Cerebellar nuclear complex (tissue), 1 donor: ENCODE results near the gene TSNAXIP1.

Experiments used
- DNase-seq, 2 experiments: peaks; one replicate each; lab custom pipeline; 2025; lab: John Stamatoyannopoulos, UW

Gene TSNAXIP1

DNA sequence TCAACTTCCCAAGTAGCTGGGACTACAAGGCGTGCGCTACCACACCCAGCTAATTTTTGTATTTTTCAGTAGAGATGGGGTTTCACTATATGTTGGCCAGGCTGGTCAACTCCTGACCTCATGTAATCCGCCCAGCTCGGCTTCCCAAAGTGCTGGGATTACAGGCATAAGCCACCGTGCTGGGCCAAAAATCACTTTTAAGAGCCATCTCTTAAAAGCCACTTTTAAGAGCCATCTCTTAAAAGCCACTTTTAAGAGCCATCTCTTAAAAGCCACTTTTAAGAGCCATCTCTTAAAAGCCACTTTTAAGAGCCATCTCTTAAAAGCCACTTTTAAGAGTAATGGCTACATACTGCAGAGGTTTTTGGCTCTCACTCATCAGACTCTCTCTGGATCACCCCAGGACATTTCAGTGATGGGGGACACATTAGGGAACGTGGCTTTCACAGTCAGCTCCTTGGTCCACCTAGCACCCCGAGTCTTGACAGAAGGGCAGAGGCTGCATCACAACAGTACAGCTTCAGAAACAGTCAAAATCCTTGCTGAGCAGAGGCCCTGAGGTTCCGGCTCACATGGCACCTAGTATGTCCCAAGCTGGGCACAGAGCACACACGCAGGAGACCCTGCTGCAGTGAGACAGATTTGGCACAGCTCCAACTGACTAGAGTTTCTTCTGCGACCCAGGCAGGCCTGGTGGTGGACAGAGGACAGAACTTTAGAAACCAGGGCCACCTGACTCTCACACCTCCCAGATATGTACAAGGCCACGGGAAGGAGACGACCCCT, 23.9 kb upstream of the TSNAXIP1 start:
- no peak for DNase-seq

DNA sequence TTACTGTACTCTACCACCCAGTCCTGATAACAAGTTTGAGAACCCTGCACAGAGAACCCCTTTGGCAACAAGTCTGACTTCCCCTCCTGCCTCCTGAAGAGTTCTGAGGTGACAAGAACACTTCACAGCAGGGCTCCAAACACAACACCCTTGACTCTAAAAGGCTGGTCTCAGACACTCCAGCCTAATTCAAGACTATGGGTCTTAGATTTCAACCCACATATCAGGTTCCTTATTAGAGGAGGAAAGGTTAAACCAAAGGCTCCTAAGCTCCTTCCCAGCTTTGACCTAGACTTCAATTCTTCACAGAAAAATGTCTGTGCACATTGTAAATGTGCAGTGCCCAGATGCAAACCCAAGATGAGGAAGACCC, 23.4 kb upstream of the TSNAXIP1 start:
- no peak for DNase-seq

DNA sequence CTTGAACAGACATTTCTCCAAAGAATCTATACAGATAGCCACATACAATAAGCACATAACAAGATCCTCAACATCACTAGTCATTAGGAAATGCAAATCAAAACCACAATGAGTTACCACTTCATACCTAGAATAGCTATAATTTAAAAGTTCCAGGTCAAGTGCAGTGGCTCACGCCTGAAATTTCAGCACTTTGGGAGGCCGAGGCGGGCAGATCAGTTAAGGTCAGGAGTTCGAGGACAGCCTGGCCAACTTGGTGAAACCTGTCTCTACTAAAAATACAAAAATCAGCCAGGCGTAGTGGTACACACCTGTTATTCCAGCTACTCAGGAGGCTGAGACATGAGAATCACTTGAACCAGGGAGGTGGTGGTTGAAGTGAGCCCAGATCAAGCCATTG, 20.2 kb upstream of the TSNAXIP1 start:
- DNase-seq: no peak

DNA sequence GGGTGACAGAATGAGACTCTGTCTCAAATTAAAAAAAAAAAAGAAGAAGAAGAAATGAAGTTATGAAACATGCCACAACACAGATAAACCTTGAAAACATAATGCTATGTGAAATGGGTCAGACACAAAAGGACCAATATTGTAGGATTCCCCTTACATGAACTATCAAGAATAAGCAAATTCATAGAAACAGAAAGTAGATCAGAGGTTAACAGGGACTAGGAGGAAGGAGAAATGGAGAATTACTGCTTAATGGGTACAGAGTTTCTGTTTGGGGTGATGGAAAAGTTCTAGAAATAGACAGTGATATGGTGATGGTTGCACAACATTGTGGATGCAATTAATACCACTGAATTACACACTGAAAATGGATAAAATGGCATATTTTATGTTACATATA, 16.6 kb upstream of the TSNAXIP1 start:
- DNase-seq: no peak

DNA sequence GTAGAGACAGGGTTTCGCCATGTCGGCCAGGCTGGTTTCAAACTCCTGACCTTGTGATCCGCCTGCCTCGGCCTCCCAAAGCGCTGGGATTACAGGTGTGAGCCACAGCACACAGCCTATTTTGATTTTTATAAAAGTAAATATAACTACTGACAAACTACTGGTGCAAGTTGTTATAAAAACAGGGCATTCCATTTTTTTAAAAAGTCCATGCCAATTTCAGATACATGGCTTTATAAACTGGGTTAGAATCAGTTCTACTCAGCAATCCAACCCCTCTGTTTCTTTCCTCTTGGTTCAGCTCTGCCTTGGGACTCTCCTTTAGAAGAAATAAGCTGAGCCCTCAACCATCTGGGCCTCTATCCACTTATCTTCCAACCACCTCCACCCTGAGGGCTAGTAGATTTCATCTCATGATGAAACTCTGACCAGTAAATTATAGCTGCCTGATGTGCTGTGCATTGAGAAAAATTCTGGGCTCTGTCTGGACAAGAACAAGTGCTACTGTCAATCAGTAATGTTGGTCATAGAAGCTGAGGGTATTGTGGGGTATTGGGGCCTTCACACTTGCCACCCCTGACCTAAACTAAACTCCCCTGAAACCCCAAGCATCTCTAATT, 10.5 kb upstream of the TSNAXIP1 start:
- DNase-seq: no peak

DNA sequence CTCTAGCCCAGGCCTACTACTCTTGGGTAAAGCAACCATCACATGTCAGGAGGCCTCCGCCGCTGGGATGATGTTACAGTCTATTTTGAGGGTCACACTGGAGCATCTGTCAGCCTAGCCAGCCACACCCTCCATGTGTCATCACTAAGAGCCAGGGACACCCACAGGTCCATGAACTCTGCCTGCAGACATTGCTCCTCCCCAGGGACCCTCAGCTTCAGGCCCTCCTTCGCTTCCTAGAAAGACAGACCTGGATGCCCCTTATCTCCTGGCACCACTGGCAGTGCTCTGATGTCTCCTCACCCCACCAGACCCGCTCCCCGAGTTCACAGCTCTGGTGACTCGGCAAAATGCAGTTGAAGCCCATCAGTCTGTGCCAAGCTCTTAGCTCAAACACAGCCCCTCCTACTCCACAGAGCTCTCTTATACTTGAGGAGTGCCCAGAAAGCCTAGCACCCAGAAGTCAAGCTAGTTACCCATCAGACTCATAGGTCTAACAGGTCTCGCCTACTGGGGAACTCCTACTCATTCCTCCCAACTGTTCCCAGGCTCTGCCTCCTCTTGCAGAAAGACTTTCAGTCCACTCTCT, 6.3 kb upstream of the TSNAXIP1 start:
- DNase-seq: no peak

DNA sequence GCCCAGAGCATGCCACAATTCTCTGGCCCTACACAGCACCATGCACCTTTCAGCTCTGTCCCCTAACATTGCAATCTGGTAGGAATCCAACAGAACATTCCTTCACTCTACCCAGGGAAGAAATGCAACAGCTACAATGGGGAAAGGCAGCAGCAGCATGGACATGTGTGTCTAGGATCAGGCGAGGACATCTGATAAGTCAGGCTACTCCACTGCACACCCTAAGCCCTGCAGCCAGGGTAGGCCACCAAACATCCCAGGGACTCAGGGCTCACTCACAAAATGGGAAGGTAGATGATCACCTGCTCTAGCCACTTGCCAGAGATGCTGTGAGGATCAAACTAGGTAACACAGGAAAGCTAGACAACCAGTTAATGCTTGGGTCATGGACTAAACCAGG, 5.4 kb upstream of the TSNAXIP1 start:
- no peak for DNase-seq

DNA sequence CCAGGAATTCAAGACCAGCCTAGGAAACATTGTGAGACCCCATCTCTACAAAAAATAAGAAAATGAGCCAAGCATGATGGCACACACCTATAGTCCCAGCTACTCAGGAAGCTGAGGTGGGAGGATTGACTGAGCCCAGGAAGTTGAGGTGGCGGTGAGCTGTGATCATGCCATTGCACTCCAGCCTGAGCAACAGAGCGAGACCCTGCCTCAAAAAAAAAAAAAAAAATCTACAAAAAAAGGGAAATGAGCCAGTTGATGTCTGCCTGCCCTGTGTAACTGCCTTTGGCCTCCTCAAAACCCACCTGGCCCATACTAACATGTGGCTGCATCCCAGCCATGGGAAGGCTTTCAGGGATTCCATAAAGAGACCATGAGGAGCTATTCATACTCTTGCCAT, 4.8 kb upstream of the TSNAXIP1 start:
- no peak for DNase-seq

DNA sequence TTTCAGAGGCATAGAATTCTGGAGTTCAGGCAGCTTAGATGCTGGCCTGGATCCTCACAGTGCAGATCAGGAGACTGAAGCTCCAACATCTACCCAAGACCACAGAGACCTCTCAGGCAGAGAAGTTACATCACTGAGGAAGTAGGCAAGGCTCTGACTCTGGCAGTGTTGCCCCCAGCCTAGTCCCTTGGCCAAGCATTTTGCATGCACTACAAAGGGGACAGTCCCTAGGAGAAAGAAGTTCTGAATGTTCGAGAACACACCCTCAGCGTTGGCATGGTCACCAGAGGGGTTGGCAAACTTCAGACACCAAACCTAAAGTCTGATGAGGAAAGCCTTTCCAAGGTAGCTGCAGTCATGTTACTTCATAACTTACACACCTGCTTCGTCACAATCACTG, 2.8 kb upstream of the TSNAXIP1 start:
- no peak for DNase-seq

DNA sequence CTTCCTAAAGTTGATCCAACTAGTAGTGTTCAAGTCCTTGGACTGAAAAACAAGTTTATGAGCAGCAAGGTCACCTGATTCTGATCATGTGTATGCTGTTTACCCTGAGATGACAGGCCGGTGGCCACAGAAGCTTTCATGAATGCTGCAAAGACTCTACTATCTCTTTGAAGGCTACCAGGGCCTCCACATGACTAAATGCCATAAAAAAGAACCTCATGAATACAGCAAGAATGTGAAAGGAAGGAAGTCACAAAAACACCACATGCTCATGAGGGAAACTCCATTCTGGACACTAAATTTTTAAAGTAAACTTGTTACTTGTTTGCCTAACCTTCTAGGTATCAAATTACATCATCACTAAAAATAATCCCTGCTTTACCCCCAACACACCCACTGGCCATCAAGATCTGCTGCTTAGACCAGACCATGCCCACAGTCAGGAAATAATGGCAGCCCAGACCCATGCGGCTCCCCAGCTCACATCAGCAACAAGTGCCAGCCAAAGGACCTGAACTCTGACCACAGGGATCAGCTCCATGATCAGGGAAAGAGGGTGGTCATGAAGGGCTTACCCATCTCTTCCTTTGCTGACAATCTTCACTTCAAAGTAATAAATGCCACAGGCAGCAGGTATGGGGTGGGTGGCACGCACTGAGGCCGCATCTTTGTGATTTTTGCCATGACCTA, 1.7 kb upstream of the TSNAXIP1 start:
- DNase-seq: no peak

DNA sequence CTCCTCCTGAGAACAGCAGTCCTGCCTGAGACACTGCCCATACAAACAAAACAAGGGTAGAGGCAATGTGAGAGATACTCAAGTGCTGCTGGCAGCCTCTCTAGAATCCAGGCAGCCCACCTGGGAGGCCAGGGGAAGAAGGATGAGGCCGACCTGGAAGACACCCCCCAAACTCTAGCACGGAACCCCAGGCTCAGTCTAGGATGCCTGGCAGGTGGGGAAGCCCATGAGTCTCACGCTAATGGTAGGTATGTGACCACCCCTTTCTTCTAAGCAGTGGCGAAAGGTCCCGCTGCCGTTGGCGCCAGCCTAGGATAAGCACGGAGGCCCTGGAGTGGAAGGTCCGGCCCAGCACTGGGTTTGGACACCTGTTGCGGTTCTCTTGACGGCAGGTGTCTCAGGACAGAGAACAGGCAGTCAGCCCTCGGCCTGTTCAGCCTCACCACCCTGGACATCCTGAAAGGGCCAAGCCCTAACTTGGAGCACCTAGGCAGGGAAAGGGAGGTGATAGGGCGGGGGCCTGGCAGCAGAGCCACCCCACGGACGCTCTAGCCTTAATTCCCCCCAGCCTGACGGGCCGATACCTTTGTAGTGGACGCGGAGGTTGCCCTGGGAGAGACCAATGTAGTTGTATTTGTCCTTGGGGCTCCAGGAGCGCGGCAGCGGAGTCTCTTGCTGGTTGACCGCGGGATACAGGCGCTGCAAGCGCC, 816 bp upstream of the TSNAXIP1 start:
- DNase-seq: no peak

DNA sequence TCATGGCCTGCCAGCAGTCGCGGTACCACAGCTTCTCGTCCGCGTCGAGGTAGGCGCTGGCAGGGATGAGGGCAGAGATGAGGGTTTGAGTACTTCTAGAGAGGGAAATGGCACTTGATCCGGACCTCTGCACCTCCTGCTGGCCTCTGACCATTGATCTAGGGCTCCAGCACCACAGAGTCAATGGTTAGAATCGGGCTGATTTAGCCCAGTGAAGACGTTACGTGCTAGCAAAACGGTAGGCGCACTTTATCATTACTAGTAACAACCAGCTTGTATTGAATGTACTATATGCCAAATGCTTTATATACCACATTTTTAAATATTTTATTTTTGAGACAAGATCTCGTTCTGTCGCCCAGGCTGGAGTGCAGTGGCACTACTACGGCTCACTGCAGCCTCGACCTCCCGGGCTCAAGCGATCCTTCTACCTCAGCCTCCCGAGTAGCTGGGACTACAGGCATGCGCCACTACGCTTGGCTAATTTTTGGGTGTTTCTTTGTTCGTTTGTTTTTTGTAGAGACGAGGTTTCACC, 526 bp downstream of the TSNAXIP1 start:
- no peak for DNase-seq

DNA sequence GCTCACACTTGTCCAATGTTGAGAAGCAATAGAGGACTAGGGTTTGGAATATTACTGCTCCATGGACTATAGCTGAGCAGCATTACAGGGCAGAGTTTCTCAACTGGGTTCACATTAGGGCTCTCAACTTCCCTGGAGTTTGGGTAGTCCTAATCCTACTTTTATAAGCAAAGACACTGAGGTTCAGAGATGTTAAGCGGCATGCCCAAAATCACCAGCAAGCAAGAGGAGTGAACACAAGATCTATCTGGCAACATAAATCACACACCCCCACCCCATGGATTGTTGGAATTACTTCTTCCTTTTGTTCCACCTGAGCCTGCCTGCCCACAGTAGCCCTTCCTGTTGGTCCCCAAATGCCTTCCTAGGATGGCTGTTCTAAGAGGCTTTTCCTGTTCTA, 5.2 kb downstream of the TSNAXIP1 start:
- DNase-seq: no peak

DNA sequence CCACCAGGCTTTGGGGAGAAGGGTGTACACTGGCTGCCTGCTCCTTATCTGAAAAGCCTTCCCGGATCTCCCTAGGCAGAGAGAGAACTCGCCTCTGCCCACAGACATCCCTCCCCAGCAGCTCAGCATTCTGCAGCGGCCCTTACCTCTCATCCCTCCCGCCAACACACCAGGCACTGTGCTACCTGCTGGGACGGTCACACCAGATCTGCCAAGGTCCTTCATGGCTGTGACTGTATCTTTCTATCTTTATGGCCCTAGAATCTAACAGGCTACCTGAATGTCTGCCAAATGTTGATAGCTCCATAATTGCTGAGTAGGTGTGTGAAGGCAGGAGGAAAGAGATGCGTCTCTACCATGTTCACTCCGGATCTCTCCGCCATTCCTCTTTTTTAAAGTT, 7.9 kb downstream of the TSNAXIP1 start:
- DNase-seq: no peak

DNA sequence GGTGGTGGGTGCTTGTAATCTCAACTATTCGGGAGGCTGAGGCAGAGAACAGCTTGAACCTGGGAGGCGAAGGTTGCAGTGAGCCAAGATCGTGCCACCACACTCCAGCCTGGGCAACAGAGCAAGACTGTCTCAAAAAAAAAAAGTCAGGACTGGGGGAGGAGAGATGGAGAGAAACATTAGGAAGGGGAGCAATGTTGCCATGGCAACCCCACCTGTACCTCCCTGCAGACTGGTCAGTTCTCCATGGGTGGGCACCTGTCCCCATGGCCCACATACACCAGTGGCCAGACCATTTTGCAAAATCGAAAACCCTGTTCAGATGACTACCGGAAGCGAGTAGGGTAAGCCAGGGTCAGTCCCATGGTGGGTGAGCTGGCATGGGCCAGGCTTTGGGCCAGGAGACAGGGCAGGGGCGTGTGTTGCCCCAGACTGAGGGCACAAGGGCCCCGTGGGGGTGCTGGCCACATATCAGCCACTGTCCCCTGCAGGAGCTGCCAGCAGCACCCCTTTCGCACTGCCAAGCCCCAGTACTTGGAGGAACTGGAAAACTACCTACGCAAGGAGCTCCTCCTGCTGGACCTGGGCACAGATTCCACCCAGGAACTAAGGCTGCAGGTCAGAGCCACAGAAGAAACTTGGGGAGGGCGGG, 14.0 kb downstream of the TSNAXIP1 start:
- no peak for DNase-seq

DNA sequence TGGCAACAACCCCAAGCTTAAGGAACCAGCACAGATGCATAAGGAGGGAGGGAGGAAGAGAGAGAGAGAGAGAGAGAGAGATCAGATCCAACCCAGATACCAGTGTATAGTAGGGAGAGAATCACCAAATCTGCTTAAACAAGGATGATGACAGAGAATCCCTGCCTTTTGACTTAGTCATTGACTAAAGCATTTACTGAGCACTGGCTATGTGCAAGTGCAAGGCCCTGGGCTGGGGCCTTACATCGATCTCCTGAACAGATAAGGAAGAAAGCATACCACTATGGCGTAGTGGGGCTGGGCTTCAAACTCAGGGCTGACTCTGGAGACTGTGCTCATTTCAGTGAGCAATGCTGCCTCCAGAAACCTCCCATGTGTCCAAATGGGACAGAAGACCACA, 15.8 kb downstream of the TSNAXIP1 start:
- DNase-seq: no peak

DNA sequence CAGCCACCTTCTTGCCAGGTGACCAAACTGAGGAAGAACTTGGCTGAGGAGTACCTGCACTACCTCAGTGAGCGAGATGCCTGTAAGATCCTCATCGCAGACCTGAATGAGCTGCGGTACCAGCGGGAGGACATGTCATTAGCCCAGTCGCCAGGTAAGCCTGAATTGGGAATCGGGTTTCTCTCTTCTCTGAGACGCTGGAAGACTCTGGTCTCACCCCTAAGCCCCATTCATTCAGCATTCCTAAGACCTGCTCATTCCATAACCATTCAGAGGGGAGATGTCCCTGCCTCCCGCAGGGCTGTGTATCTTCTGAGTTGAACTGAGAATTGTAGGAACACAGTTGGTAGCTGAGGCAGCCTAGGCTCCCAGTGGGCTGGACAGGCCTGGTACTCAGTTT, 18.4 kb downstream of the TSNAXIP1 start:
- no peak for DNase-seq

DNA sequence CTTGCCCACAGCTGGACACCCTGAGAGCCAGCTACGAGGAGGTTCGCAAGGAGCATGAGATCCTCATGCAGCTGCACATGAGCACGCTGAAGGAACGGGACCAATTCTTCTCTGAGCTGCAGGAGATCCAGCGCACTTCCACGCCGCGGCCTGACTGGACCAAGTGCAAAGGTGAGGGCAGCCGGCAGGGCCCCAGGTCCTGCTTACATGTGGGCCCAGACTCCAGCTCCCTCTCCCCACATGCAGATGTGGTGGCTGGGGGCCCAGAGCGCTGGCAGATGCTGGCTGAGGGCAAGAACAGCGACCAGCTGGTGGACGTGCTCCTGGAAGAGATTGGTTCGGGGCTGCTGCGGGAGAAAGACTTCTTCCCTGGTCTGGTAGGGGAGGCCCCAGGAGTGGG, 19.2 kb downstream of the TSNAXIP1 start:
- no peak for DNase-seq

DNA sequence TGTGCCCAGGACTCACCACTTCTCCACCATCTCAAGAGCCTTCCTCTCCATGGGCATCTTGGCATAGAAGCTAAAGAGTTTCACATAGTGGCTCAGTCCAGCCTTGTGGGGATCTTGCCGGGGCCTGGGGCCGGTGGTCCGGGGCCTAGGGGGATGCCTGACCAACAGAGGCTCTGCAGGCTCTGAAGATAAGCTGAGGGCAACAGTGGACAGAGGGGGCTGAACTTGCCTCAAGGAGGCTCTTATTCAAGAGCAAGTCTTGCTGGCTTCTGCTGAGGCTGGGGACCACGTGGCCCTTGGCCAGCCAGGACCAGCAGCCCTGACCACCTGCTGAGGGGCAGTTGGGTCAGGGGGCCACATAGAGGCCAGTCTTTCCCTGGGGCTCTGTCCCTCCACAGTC, 22.0 kb downstream of the TSNAXIP1 start:
- DNase-seq: no peak

DNA sequence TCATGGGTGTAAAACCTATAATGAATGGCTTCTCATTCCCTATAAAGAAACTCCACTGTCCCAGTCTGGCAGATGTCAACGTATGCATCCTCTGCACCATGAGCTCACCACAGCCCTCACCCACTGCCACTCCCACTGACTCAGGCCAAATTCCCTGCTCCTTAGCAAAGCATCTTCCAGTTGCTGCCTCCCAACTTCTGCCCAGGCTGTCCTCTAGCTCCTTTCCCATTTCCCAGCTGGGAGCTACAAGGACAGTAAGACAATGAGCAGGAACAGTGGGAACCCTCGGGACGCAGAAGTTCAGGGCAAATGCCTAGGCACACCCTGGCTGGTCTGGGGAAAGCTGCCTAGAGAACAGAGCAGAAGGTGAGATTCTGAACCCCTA, 26.3 kb downstream of the TSNAXIP1 start:
- DNase-seq: no peak

DNA sequence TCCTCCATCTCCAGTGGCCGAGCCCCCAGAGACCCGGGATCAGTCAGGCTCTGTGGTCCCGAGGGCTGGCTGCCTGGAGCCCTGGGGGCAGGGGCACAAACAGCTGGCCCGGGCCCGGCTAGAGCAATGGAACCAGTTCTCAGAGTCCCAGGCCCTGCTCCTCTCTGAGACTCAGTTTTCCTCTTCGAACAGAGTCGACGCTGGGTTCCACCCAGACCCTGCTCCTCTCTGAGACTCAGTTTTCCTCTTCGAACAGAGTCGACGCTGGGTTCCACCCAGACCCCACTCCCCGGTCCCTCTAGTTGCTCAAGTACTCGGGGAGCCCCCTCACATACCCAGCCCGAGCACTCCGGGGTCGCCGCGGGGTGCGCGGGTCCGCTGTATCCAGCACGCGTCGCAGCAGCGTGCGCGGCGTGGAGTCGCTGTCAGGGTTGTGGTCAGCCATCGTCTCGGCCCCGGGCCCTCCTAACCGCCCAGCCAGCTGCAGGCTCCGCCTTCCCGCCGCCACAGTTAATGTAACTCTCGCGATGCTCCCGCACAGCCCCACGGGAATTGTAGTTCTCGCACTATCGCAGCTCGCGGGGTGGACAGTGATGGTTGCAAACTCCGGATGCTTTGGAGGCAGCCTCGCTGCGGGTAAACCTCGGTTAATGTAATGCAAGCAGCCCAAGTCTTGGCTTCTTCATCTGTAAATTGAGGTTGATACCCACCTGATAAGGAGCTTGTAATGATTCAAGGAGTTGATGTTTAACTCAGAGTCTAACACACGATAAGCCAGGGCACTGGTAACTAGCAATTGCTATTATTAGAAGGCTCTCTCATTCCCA, 26.9 kb downstream of the TSNAXIP1 start:
- DNase-seq: peak; percentile 39 to 83
